ENCODE results near the gene GIT1. TPM values are rescaled to one million over a fixed set of nuclear protein-coding genes. Genes with fewer than 3 reads are reported as not detected.

Gene GIT1
- total RNA-seq, 2 donors from 2014 or later = 26.7 to 48.1 TPM

DNA sequence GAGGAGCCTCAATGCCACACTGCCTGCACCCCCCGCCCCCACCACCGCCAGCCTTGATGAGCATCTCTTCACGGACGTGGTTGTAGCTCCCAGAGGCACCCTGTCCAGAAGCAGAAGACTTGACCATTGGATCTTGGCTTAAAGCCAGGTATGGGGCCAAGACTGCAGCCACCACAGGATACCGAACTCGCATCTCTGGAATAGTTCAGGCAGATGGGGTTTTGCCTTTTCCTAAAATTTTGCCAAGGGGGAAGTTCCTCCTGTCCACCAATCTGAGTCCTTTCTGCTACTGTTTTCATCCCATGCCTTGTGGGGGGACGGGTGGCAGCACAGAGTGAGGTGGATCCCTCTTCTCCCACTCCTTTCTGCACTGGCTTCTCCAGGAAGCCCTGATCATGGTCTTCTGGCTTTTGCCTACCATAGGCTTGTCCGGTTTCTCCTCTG, 32.3 kb upstream of the GIT1 start:
- H3K27me3 ChIP-seq = no peaks in the 10 kb centered on the region
- no peaks in the 10 kb centered on the region for H3K9me3 ChIP-seq
- DNase-seq (ENCODE audit: low spot score) = no peak
- H3K36me3 ChIP-seq = no peaks in the 10 kb centered on the region
- H3K4me1 ChIP-seq = peaks cover 0 to 65% of the 10 kb centered on the region in 2 donors
- H3K4me3 ChIP-seq = peak overlapping the region; percentile 57 to 69
- TF ChIP-seq, protein P1, sequence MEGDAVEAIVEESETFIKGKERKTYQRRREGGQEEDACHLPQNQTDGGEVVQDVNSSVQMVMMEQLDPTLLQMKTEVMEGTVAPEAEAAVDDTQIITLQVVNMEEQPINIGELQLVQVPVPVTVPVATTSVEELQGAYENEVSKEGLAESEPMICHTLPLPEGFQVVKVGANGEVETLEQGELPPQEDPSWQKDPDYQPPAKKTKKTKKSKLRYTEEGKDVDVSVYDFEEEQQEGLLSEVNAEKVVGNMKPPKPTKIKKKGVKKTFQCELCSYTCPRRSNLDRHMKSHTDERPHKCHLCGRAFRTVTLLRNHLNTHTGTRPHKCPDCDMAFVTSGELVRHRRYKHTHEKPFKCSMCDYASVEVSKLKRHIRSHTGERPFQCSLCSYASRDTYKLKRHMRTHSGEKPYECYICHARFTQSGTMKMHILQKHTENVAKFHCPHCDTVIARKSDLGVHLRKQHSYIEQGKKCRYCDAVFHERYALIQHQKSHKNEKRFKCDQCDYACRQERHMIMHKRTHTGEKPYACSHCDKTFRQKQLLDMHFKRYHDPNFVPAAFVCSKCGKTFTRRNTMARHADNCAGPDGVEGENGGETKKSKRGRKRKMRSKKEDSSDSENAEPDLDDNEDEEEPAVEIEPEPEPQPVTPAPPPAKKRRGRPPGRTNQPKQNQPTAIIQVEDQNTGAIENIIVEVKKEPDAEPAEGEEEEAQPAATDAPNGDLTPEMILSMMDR (IDR thresholded peaks at IDR 0.05) = no peak
- peak overlapping the region; percentile 82 to 86 for H3K27ac ChIP-seq

DNA sequence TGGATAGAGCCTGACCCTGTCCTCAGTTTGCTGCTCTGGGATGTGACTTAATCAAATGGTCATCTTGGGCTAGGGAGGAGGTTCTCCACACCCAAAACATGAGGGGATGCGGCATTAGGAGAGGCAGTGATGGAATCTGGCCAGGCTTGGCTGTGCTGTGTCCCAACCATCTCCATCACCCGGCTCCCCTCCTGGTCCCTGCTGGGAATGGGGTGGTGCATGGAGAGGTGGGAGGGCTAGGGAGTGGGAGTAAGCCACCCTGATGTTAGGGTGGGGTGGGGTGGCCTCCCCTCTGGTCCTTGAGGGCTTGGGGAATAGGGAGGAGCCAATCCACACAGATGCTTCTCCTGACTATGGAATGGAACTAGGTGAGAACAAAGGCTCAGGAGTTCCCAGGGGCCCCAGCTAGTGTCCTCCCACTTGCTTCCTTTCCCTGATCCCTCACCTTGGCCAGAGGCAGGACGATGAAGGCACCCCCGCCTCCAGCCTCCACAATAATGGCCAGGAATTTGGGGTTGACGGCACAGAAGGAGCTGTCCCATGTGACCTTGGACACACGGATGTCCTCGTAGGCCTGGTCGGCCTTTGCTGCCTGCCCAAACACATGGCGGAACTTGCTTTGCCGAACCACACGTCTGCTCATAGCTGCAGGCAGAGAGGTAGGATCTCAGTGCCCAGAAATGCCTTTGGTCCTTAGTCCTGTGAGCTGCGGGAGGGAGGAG, 31.5 kb upstream of the GIT1 start:
- Histone ChIP-seq H3K4me1 (peaks cover 0 to 73% of the 10 kb centered on the region in 2 donors), H3K9me3 (no peaks in the 10 kb centered on the region), H3K4me3 (peak overlapping the region in 1 of 2 donors; percentile 69), H3K27ac (peak overlapping the region; percentile 82 to 86), H3K27me3 (no peaks in the 10 kb centered on the region), H3K36me3 (no peaks in the 10 kb centered on the region)
- DNase-seq (ENCODE audit: low spot score) = no peak
- TF ChIP-seq, protein P1 (IDR thresholded peaks at IDR 0.05) = no peak

DNA sequence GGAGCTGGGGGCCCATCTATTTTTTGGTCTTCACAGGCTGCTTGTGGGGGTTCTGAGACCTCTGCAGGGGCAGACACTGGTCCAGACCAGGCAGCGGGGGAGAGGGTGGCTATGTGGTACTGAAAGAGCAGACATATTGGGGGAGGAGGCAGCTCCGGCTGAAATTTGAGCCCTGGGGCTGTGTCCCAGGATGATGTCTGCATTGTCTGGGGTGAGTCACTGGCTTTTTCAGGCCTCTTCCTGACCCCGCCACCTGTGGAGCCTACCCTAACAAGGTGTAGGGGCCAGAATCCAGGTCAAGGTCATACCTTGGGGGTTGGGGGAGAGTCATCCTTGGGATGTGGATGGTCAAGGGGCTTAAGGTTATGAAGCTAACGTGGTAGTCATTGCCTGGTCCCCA, 30.8 kb upstream of the GIT1 start:
- Histone ChIP-seq H3K9me3 (no peaks in the 10 kb centered on the region), H3K36me3 (no peaks in the 10 kb centered on the region), H3K4me3 (no peak overlapping the region), H3K27me3 (no peaks in the 10 kb centered on the region), H3K4me1 (peaks cover 0 to 80% of the 10 kb centered on the region in 2 donors), H3K27ac (peak overlapping the region; percentile 82 to 86)
- TF ChIP-seq, protein P1 (IDR thresholded peaks at IDR 0.05) = no peak
- no peak for DNase-seq (ENCODE audit: low spot score)

DNA sequence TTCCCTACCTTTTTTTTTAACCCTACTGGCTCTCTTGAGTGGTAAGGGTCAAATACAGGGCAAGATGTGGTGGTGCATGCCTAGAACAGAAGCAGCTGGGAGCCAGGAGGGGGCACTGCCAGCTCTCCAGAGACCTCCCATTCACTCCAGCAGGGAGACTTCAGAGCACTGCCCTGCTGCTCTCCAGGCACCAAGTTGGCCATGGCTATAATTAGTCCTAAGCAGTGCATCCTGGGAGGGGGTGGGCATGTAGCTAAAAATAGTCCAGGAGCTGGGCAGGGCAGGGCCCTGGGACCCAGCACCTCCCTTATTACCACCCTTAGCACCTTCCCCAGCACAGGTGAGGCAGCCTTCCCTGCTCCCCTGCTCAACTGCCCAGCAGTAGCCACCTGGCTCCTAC, 29.8 kb upstream of the GIT1 start:
- Histone ChIP-seq H3K4me3 (no peak overlapping the region), H3K4me1 (peaks cover 0 to 85% of the 10 kb centered on the region in 2 donors), H3K9me3 (no peaks in the 10 kb centered on the region), H3K27me3 (no peaks in the 10 kb centered on the region), H3K27ac (peak overlapping the region; percentile 82 to 86), H3K36me3 (no peaks in the 10 kb centered on the region)
- no peak for DNase-seq (ENCODE audit: low spot score)
- TF ChIP-seq, protein P1 (IDR thresholded peaks at IDR 0.05) = peak in 1 of 2 donors; percentile 69

DNA sequence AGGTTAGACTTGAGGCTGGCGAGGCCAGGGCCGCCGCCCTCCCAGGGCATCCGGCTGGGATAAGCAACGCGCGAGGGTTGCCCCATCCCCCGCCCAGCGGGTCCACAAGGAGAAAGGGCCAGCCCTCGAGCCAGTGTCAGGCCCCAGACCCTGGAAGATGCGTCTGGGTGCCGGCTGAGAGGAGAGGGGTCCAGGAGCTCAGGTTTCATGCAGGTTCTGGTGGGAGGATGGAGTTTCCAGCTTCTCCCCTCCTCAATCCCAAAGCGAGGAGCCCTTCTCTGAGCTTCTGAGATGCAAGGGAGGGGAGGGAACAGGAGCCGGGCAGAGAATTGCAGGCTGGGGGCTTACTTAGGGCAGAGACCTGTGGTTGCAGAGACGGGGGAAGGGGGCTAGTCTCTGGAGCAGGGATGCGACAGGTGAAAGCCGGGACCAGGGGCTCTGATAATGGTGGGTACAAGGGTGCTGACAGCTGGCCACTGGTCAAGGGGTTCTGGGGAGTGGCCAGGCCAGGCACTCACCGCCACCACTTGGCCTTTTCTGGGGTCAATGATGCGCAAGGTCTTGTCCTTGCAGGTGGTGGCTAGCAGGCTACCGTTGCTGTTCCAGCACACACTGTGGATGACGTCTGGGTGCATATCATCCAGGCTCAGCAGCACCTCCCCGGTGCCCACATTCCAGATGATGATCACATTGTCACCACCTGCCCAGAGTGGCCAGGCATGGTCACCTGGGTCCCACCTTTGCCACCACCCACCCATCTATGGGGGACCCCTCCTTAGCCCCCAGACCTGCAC, 29.0 kb upstream of the GIT1 start:
- DNase-seq (ENCODE audit: low spot score) = no peak
- Histone ChIP-seq H3K27me3 (no peaks in the 10 kb centered on the region), H3K36me3 (no peaks in the 10 kb centered on the region), H3K4me1 (peaks cover 0 to 91% of the 10 kb centered on the region in 2 donors), H3K4me3 (peak overlapping the region in 1 of 2 donors; percentile 50), H3K27ac (peak overlapping the region; percentile 82 to 86), H3K9me3 (no peaks in the 10 kb centered on the region)
- TF ChIP-seq, protein P1 (IDR thresholded peaks at IDR 0.05) = peak in 1 of 2 donors; percentile 39
